Kidney (tissue), 22 donors: Measurements from ENCODE around the gene KRTAP1-4. TPM values are rescaled to one million over a fixed set of nuclear protein-coding genes. Genes with fewer than 3 reads are reported as not detected.

ENCODE experiments used
- DNase-seq, 5 donors: peaks; one replicate each; pipeline ENCODE4 v3.0.0-alpha.2; 2013 to 2020
- FAIRE-seq: peaks from 2 replicates; lab custom pipeline; 2012; peaks lifted over from hg19 to GRCh38; lab: Jason Lieb, UNC
- H3K27ac ChIP-seq, 2 donors: one replicate each; pipeline ENCODE4 v1.7.0; 2013; ENCODE audit warnings: low read depth in 2 of 2, low read length in 2 of 2, inconsistent platforms in 1 of 2
- H3K27me3 ChIP-seq: one replicate; pipeline ENCODE4 v1.7.1; 2013; ENCODE audit warnings: low read length, inconsistent platforms; ENCODE audit not compliant: control insufficient read depth, insufficient read depth
- H3K36me3 ChIP-seq, 3 donors: one replicate each; pipeline versions ENCODE4 v1.7.0 to v1.7.1; 2013; ENCODE audit warnings: low read length in 3 of 3, control low read depth in 1 of 3, inconsistent platforms in 1 of 3; ENCODE audit not compliant: insufficient read depth in 3 of 3, control insufficient read depth in 2 of 3
- H3K4me1 ChIP-seq, 3 donors: one replicate each; pipeline versions ENCODE4 v1.7.0 to v1.7.1; 2013; ENCODE audit warnings: low read length in 3 of 3, inconsistent platforms in 1 of 3, low read depth in 1 of 3; ENCODE audit not compliant: control insufficient read depth in 2 of 3, insufficient read depth in 2 of 3
- H3K4me3 ChIP-seq, 3 donors: one replicate each; pipeline versions ENCODE4 v1.7.0 to v1.8.1; 2013; ENCODE audit warnings: low read length in 3 of 3, control low read depth in 1 of 3, inconsistent platforms in 1 of 3
- H3K9ac ChIP-seq, 3 donors: one replicate each; pipeline versions ENCODE4 v1.7.0 to v1.7.1; 2013; ENCODE audit warnings: low read length in 3 of 3, control low read depth in 1 of 3, inconsistent platforms in 1 of 3
- H3K9me3 ChIP-seq, 3 donors: one replicate each; pipeline versions ENCODE4 v1.7.0 to v1.7.1; 2013; ENCODE audit warnings: low read length in 3 of 3, control low read depth in 1 of 3, inconsistent platforms in 1 of 3; ENCODE audit not compliant: control insufficient read depth in 2 of 3, insufficient read depth in 1 of 3
- CTCF ChIP-seq: IDR thresholded peaks from 3 replicates; pipeline ENCODE4 v1.5.1; 2012; ENCODE audit warnings: mild to moderate bottlenecking, moderate library complexity, borderline replicate concordance; ENCODE audit not compliant: insufficient read depth; ENCODE audit errors: extremely low read depth
- intact Hi-C: fragments of 100-400 bp; cut with DNase I; formaldehyde crosslinking; loops from one replicate; pipeline ENCODE4 v1.11.1; 2022
- long read RNA-seq, 10 donors: library from polyadenylated mRNA in 1 of 10; unstranded in 1 of 10; transcript quantifications; one replicate each; pipeline ENCODE4 v2.0.0 and lab custom pipeline, GENCODE V29; 2021 to 2026
- polyA plus RNA-seq: library from polyadenylated mRNA; stranded (reverse); fragments of 350-450 nt; fragmentation: Illumina TruSeq; extraction: RNeasy Lipid Tissue Mini Kit (QIAGEN cat#74804); gene quantifications from one replicate; pipeline ENCODE4 v1.2.3, GENCODE V29; 2014; ENCODE audit warnings: low read depth, low replicate concordance; ENCODE audit not compliant: insufficient read depth
- total RNA-seq: library from RNA; stranded (reverse); fragmentation: NEBNext Ultra II Directional; extraction: Animal tissue kit (Norgen Biotek cat#: 25700); gene quantifications from one replicate; pipeline ENCODE4 v1.2.1, GENCODE V29; 2021
- donor health status: control.
- donor health status: control.
- donor health status: control.
- donor health status: control.
- donor health status: control.
- donor health status: DM: yes; HTN: yes; CAD: no.
- donor health status: Normal renal cell carcinoma (clear cell type).

KRTAP1-4 gene, protein sequence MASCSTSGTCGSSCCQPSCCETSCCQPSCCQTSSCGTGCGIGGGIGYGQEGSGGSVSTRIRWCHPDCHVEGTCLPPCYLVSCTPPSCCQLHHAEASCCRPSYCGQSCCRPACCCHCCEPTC
- total RNA-seq (not detected), polyA plus RNA-seq (not detected)
- long read RNA-seq, donor 1, result 0 reads
- long read RNA-seq, donor 2, result 0 reads
- long read RNA-seq, donor 3, result 0 reads
- long read RNA-seq, donor 4, result 0 reads
- long read RNA-seq, donor 5, result 0 reads
- long read RNA-seq, donor 6, result 0 reads
- long read RNA-seq, donor 7, result 0 reads
- long read RNA-seq, donor 8, result 0 reads
- long read RNA-seq, donor 9, result 0 reads
- long read RNA-seq, donor 10, result 0 reads

DNA sequence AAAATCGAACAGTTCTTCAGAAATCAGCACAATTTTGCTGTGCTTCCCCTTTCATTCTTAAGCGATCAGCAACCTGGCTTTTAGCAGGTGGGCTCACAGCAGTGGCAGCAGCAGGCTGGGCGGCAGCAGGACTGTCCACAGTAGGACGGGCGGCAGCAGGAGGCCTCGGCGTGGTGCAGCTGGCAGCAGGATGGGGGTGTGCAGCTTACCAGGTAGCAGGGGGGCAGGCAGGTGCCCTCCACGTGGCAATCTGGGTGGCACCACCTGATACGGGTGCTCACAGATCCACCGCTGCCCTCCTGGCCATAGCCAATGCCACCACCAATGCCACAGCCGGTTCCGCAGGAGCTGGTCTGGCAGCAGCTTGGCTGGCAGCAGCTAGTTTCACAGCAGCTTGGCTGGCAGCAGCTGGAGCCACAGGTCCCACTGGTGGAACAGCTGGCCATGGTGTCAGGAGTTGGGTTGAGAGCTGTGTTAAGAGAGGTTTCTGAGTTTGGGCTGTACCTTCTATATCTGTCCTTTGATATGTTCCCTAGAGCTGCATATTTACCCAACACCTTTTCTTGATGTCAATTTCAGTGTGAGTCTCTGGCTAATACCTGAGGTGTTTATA lies at the start of gene KRTAP1-4:
Gene KRTAP1-4 (minus strand): TSS at position 563 of the 613 bp plus-strand sequence. CDS start 117 bp downstream, at position 446.
- H3K9me3 ChIP-seq, result no peaks in the 10 kb centered on the region
- no peak within 1 kb of the TSS for H3K4me3 ChIP-seq
- no peak within 1 kb of the TSS for H3K27ac ChIP-seq
- FAIRE-seq (no peak), DNase-seq (no peak)
- TF ChIP-seq CTCF, result no peak
- no peaks in the 10 kb centered on the region for H3K27me3 ChIP-seq
- no peaks in the 10 kb centered on the region for H3K36me3 ChIP-seq
- intact Hi-C loops, result no loop called here
- no peak within 1 kb of the TSS for H3K9ac ChIP-seq
- no peaks in the 10 kb centered on the region for H3K4me1 ChIP-seq

DNA sequence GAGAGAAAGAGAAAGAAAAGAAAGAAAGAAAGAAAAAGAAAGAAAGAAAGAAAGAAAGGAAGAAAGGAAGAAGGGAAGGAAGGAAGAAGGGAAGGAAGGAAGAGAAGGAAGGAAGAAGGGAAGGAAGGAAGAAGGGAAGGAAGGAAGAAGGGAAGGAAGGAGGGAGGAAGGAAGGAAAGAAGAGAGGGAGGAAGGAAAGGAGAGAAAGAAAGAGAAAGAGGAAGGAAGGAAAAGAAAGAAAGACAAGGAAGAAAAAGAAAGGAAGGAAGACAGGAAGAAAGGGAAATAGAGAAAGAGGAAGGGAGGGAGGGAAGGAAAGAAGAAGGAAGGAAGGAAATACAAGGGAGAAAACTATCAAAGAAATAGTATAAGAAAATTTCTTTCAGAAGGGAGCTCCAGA lies 46.8 kb upstream of the KRTAP1-4 start:
- no peaks in the 10 kb centered on the region for H3K4me1 ChIP-seq
- H3K27me3 ChIP-seq, result no peaks in the 10 kb centered on the region
- intact Hi-C loops, result no loop called here
- TF ChIP-seq CTCF, result no peak
- H3K9me3 ChIP-seq, result no peaks in the 10 kb centered on the region
- H3K36me3 ChIP-seq, result no peaks in the 10 kb centered on the region
- FAIRE-seq, result no peak
- no peak for DNase-seq
- H3K9ac ChIP-seq, result no peak overlapping the region
- H3K4me3 ChIP-seq, result no peak overlapping the region
- no peak overlapping the region for H3K27ac ChIP-seq

DNA sequence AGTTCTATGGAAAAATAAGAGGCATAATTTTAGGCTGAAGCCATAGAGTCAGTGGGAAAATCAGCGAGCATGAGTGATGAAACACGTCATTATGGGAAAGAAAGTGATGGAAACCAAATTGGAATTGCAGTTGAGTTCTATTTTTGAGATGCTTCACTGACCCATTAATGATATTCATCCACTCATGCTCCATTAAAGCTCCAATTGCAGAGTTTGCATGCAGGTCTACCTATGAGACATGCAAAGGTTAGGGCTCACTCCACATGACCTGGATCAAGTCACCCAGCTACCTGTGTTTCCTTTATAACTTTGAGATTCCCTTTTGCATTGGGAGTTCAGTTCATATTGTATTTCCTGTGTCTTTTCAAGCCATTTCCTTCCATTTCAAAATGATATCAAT lies 43.7 kb upstream of the KRTAP1-4 start:
- intact Hi-C loops, result no loop called here
- FAIRE-seq (no peak), DNase-seq (no peak)
- H3K4me1 ChIP-seq, result no peaks in the 10 kb centered on the region
- no peaks in the 10 kb centered on the region for H3K9me3 ChIP-seq
- no peak overlapping the region for H3K4me3 ChIP-seq
- no peaks in the 10 kb centered on the region for H3K36me3 ChIP-seq
- H3K27me3 ChIP-seq, result no peaks in the 10 kb centered on the region
- H3K27ac ChIP-seq, result no peak overlapping the region
- TF ChIP-seq CTCF, result no peak
- H3K9ac ChIP-seq, result no peak overlapping the region
